IPS-11a (cell line): ENCODE data around the gene ZNF524.
A peak's percentile ranks its signal among the peaks of the same experiment; 100 is the strongest.

Experiments
- H3K4me3 ChIP-seq: one replicate; pipeline ENCODE4 v1.5.1; 2013; ENCODE audit warnings: low read depth, low read length, control low read depth

ZNF524 gene

DNA sequence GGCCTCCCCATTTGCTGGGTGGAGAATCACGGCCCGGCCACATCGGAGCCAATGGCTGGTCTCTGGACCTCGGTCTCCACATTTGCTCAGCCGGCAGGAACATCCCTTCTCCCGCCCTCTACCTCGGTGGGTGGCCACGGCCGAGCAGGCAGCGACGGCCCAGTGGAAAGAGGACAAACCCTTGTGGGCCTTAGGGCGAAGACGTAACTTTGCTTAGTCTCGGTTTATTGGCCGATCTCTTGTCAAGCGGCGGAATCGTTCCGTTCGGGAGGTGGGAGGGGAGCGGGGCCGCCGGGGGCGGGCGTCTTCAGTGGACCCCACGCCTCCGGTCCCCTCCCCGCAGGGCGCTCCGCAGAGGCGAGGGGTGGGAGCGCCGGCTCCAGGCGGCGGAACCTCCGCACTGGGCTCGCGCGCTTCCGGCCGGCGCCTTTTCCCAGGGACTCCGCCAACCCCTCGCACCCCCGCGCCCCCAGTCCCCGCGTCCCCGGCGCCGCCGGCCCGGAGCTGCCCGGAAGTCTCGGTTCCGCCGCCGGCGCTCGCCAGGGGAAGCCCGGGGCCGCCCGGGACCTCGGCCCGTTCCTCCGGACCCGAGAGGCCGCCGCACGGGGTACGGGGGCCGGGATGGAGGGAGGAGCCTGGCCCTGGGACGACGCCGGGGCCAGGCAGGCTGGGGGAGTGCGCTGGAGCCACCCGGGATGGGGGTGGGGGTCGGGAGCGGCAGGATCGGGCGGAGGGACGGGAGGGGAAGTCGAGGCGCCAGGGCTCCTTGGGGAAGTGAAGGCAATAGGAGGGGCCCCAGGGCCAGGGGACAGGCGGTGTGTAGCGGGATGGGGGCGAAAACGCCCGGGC is 40.7 kb downstream of the ZNF524 start, which contains the start of gene ZNF580:
ZNF580 (plus strand) TSS at position 426 of the 849 bp plus-strand sequence. CDS start 1,507 bp downstream, outside the sequence.
- H3K4me3 ChIP-seq: peak within 1 kb of the TSS; percentile 64

DNA sequence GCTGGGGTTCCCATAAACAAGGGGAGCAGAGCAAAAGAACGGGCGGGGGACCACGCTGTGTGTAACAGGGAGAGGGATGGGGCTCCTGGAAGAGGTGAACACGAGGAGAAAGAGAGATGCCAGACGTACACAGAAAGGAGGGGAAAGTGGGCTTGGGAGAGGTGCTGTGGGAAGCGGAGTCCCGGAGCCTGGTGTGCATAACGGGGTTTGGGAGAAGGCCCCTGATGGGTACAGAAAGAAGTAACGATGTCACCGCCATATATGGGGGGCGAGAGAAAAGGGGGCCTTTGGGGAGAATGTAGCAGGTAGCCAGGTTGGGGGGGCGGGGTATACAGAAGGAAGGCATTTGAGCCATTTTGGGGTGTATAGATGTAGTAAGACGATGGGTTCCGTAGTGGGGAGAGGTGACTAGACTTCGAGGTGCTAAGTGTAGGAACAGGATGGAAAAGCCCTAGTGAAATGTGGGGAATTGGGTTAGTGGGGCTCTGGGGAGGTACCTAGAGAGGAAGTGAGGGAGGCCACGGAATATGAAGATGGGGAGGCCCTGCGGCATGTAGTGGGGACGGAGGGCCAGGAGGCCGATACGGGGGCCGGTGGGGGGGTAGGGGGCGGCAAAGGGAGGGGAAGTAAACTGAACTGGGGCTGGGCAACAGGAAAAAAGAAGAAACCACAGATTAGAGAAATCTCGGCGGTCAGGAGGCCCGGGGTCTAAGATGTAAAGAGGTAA is 41.5 kb downstream of the ZNF524 start:
- peak overlapping the region; percentile 64 for H3K4me3 ChIP-seq

DNA sequence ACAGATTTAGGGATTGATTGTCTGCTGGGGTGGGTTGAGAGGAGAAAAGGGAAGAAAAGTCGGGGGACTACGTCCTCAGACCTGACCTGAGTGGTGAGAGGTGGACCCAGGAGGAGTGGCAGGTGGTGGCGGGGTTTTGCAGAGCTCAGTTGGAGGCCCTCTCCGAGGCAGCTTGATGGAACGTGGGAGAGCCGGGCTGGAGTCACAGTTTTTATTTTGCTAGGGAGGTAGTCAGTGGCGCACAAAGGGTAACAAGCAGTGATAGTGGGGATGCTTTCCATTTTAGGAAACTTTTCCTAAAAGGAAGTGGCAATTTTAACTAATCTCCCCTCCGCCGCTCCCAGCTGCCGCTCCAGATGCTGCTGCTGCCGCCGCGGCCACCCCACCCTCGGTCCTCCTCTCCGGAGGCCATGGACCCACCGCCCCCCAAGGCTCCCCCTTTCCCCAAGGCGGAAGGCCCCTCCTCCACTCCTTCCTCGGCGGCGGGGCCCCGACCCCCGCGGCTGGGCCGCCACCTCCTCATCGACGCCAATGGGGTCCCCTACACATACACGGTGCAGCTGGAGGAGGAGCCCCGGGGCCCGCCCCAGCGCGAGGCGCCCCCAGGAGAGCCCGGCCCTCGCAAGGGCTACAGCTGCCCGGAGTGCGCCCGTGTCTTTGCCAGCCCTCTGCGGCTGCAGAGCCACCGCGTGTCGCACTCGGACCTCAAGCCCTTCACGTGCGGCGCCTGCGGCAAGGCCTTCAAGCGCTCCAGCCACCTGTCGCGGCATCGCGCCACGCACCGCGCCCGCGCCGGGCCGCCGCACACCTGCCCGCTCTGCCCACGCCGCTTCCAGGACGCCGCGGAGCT is 42.3 kb downstream of the ZNF524 start:
- peak overlapping the region; percentile 87 for H3K4me3 ChIP-seq

DNA sequence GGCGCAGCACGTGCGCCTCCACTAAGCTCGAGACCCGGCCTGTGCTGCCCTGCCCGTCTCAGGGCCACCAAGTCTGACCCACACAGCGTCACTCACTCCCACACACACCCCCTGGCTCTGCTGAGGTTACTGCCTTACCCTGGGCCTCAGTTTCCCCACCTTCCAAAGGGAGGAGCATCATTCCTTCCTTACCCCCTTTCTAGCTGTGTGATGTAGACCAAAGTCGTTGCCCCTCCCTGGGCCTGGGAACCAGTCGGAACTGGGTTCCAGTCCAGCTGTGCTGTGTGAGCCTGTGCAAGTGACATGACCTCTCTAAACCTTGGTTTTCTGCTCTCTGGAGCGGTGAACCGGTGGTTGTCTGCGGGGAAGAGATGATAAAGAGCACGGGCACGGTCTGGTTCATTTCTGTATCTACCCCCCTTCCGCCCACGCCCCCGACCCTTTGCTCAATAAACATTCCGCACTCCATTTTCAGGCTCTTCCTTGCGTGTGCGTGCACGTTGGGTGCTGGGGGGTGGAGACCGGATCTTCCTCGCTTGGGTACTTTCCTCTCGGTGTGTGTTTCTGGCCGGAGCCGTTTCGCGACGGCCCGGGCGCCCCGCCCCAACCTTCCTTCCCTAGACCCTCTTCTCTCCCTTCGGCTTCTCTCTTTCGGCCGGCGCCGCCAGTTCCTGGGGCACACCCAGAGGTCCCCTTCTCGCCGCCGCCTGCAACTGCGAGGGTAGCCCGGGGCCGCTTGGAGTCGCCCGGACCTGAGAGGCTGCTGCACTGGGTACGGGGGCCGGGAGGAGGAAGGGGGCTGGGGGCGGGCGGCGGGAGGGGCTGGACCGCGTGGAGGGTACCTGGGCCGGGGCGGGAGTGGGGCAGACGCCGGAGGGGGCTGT is 43.2 kb downstream of the ZNF524 start, which contains the start of gene ZNF581:
ZNF581 (plus strand) TSS at position 647 of the 884 bp plus-strand sequence. CDS start 923 bp downstream, outside the sequence.
- H3K4me3 ChIP-seq: peak within 1 kb of the TSS; percentile 87

DNA sequence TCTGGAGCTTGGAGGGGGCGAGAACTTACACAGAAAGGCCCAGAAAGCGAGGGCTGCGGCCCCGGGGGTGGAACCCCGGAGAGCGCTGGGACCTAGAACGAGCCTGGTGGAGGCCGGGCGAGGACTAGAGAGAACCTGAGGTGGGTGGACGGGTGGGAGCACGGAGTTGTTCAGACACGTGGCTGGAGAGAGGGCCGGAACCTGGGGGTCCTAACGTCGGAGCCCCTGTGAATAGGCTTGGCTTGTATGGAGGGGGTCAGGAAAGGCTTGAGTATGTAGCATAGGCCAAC is 43.7 kb downstream of the ZNF524 start:
- peak overlapping the region; percentile 87 for H3K4me3 ChIP-seq

DNA sequence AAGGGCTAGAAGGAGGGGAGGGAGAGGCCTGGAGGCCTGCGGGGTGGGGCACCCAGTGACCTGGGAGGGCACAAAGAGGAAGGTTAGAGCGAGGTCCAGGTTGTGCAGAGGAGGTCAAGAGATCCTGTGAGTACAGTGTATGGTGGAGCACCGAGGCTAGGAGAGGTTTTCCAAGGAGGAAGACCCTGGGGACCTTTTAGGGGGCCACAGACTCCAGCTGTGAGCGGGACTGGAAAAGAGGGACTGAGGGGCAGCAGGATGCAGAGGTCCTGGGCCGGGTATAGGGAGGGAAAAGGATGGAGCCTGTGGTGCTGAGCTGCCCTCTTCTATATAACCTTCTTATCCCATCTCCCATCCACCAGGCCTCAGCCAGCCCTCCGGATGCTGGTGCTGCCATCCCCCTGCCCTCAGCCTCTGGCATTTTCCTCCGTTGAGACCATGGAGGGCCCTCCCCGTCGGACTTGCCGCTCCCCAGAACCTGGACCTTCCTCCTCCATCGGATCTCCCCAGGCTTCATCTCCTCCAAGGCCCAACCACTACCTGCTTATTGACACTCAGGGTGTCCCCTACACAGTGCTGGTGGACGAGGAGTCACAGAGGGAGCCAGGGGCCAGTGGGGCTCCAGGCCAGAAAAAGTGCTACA is 44.2 kb downstream of the ZNF524 start:
- H3K4me3 ChIP-seq: peak overlapping the region; percentile 87

DNA sequence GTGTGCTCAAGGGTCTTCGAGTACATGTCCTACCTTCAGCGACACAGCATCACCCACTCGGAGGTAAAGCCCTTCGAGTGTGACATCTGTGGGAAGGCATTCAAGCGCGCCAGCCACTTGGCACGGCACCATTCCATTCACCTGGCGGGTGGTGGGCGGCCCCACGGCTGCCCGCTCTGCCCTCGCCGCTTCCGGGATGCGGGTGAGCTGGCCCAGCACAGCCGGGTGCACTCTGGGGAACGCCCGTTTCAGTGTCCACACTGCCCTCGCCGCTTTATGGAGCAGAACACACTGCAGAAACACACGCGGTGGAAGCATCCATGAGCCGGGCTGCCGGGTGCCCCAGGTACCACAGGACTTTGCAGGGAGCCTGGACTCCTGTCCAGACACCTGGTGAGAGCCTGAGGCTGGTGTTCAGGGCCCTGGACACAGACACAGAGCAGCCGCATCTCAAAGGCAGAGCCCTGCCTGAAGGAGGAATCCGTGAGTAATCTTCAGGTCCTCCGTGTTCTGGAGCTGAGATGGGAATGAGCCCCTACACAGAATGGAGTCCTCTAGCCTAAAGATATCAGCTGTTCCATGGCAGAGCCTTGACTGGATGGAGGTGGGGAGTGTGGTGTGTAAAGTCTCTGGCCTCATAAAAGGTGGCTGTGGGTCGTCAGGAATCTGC is 44.9 kb downstream of the ZNF524 start:
- no peak overlapping the region for H3K4me3 ChIP-seq

DNA sequence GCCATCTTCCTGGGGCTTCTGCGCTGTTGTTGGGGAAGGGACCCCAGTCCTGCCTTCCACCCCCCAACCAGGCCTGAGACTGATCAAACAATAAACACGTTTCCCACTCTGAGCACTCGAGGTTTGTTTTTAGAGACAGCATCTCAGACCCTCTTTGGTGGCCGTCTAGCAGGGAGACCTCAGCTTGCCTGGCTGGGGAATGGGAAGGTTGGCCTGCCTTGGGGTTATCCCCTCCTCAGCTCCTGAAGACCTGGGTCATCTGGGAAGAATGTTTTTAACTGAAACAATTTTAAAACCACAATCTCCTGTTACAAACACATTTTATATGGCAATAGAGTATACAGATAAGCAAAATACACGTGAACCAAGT is 45.4 kb downstream of the ZNF524 start:
- H3K4me3 ChIP-seq: no peak overlapping the region

DNA sequence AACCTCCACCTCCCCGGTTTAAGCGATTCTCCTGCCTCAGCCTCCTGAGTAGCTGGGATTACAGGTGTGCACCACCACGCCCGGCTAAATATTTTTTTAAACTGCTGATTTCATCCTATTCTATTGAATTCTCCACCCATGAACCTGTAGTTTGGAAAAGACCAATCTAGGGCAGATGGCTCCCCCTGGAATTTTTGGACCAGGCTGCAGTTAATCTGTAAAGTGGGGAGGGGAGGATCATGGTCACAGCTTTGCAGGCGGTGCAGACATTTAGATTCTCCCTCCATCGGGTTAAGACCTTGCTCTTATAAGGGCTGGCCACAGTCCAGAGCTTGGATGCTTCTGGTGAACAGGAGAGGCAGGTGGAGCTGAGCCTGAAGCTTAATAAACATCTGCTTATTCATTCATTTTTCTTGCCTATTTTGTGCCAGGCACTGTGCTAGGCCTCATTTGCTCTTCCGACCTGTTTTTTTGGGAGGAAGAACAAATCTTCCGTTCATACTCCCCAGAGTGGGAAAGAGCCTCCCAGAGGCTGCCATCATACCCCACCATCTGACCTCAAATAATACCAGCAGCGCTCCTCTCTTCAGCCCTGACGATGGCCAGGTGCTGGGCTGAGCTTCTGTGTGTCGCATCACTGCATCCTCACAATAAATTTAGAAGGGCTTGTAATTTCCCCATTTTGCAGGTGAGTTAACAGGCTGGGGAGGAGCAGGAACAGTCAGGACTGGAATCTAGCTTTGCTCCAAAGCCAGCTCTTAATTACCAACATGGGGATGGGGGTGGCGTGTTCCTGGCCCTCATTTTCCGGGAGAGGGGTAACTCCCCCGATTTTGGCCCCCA is 47.0 kb downstream of the ZNF524 start:
- peak overlapping the region; percentile 83 for H3K4me3 ChIP-seq

DNA sequence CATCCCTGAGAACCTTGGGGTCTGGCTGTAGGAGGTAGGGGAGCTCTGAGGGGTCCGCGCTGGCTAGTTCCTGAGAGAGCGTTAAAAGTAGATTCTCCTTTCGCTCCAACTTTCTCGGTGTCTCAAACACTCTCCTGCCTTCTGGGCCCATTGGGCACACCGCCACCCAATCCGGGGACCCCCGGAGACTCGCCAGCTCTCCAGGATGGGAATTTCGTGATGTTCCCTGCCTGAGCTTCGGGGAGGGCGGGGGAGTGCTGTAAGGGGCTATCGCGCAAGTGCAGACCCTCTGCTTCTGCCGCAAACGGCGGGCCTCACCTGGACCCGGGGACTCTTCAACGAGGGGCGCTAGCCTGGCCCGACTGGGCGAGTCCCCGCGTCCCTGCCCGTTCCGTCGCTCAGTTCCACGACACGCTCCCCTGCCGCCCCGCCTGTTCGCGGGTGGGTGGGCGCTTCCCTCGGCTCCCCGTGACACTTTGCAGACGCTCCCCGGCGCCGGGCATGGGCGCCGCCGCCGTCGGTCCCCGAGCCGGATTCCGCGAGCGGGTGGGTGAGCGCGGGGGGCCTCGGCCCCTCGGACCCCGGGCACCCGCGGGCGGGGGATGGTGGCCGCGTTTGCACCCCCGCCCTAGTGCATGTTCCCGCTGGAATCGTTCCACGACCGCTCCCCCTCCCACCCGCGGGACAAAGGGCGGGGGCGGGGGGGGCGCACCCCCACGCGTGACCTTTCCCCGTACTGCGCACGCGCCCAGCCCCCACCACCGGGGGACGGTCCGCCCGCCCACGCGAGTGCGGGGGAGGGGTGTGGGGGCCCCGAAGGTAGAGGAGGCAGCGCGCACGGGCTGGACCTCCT is 47.9 kb downstream of the ZNF524 start, which contains the start of gene CCDC106:
CCDC106 (plus strand) TSS at position 481 of the 853 bp plus-strand sequence. CDS start 835 bp downstream, outside the sequence.
- H3K4me3 ChIP-seq: peak within 1 kb of the TSS; percentile 83

DNA sequence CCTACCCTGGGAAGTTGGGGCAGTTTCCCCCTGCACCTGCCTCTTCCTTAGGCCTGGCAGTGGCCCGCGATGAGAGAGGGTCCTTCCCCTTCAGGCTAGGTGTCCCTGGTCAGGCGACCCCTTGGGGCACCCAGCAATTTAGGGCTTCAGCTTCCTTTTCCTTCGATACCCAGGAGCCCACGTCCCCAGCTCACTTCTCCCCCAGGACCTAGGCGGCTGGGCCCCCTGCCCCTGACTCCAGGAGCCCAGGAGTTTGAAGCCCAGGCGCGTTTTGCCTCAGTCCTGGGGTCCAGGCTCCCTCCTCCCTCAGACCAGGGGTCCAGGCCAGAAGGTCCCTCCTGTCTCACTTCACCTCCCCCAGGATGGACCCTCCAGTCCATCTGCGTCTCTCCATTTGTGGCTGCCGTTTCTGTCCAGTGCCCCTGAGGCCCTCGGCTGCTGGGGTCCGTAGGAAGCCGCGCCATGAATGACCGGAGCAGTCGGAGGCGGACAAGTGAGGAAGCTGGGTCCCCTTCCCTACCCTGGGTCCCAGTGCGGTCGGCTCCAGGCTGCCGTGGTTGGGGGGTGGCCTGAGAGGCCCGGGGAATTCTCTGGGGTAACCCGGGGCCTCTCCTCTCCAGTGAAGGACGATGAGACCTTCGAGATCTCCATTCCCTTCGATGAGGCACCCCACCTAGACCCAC is 48.6 kb downstream of the ZNF524 start:
- H3K4me3 ChIP-seq: peak overlapping the region; percentile 83

DNA sequence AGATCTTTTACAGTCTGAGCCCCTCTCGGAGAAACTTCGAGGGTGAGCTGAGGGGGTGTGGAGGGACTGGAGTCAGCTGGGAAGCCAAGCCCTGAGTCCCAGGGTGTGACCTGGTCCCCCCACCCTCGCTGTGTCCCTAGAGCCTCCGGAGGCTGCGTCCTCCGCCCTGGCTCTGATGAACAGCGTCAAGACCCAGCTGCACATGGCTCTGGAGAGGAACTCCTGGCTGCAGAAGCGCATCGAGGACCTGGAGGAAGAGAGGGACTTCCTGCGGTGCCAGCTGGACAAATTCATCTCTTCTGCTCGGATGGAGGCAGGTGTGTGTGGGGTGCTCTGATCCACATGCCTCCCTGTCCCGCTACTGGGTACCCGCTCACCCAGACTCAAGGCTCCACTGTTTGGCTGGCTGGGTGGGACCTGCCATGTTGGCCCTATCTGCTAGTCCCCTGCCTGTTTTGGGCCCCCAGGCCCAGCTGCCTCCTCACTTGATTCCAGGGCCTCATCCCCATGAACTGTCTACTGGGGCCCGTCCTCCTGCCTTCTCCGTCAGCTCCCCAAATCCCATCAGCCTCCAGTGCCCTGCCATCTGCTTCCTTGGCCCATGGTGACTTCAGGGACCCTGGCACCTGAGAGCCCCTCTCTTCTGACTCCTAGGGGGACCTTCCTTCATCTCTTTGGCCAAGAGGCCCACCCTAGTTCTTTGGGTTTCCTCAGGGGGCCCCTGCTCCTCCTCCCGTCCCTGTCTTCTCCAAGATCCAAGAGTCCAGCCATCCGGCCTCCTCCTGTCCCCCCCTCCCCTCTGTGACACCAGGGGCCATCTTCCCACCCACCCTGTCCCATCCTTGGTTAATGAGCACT is 49.4 kb downstream of the ZNF524 start:
- H3K4me3 ChIP-seq: no peak overlapping the region

DNA sequence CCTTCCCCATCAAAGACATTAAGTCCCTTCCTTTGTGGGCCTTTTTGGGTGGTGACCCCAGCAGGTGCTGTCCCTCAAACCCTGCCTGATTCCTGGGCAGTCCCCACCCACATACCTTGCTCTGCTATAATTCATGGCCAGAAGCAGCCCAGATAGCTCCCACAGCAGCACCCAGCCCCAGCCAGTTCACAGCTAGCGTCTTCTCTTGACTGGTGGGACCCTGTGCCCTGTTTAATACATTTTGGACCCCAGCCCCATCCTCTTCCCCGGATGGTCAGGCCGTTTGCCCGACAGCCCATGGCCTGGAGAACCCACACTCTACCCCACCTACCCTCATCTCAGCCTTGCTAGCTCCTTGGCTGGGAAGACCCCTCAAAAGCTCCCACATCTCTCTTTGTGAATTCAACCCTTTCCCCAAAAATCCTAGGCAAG is 50.1 kb downstream of the ZNF524 start:
- H3K4me3 ChIP-seq: no peak overlapping the region

DNA sequence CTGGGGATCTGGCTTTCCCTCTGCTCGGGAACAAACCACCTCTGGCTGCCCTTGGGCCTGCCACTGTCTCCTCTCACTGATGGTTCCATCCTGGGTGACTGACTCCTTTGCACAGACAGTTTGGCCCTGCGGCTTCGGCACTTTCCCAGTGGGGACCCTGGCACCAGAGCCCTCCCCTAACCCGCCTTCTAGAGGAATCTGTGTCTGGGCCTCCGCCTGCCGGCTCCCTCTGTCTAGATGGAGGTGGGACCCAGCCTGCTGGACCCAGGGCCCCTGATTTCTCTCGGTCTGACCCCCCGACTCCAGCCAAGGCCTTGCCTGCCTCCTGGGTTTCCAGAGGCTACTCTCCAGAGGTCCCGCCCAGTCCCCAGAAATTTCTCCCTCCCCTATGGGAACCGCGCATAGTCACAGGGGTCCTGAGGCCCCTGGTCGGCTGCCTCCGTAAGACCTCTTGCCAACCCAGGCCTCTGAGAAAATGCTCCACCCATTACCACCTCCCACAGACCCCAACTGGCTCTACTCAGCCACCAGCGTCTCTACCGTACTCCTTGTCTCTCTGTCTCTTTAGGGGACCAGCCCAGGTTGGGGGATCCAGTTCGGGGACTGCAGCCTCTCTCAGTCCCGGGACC is 50.6 kb downstream of the ZNF524 start:
- no peak overlapping the region for H3K4me3 ChIP-seq

DNA sequence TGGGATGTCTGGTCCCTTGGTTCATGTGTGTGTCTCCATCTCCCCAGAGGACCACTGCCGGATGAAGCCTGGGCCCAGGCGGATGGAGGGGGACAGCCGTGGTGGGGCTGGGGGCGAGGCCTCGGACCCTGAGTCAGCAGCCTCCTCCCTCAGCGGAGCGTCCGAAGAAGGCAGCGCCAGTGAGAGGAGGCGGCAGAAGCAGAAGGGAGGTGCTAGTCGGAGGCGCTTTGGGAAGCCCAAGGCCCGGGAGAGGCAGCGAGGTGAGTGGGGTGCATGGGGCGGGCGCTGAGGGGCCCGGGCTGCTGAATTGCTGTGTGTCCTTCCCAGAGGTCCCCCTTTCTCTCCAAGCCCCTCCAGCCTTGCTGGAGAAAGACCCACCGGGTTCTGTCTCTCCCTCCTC is 51.1 kb downstream of the ZNF524 start:
- H3K4me3 ChIP-seq: no peak overlapping the region
